H9 (cell line): ENCODE results near the gene CACNB4. TPM values are rescaled to one million over a fixed set of nuclear protein-coding genes. Genes with fewer than 3 reads are reported as not detected.

Experiments used
- DNase-seq: peaks from one replicate; pipeline ENCODE4 v3.0.0-alpha.2; 2017
- H2AFZ ChIP-seq: one replicate; pipeline ENCODE4 v1.6.1; 2013; ENCODE audit warnings: mild to moderate bottlenecking, low read length, control low read depth, moderate library complexity
- H2AK5ac ChIP-seq: 2 replicates; pipeline ENCODE4 v1.6.1; 2013; ENCODE audit warnings: low read length, control low read depth, mixed read lengths; ENCODE audit not compliant: insufficient read length
- H2BK120ac ChIP-seq: one replicate; pipeline ENCODE4 v1.6.1; 2013; ENCODE audit warnings: low read depth, mild to moderate bottlenecking, low read length, control low read depth, inconsistent platforms; ENCODE audit not compliant: poor library complexity, severe bottlenecking
- H2BK12ac ChIP-seq: 2 replicates; pipeline ENCODE4 v1.6.1; 2013; ENCODE audit warnings: low read length, control low read depth, mixed read lengths, low read depth; ENCODE audit not compliant: insufficient read length
- H2BK15ac ChIP-seq: 2 replicates; pipeline ENCODE4 v1.6.1; 2013; ENCODE audit warnings: low read depth, low read length, control low read depth
- H2BK20ac ChIP-seq: one replicate; pipeline ENCODE4 v1.6.1; 2013; ENCODE audit warnings: low read depth, mild to moderate bottlenecking, low read length, control low read depth, inconsistent platforms; ENCODE audit not compliant: poor library complexity, severe bottlenecking
- H2BK5ac ChIP-seq: 2 replicates; pipeline ENCODE4 v1.6.1; 2013; ENCODE audit warnings: low read length, control low read depth, mixed read lengths; ENCODE audit not compliant: insufficient read length
- H3K14ac ChIP-seq: 2 replicates; pipeline ENCODE4 v1.6.1; 2013; ENCODE audit warnings: low read length, control low read depth; ENCODE audit not compliant: insufficient read depth
- H3K18ac ChIP-seq: 2 replicates; pipeline ENCODE4 v1.6.1; 2013; ENCODE audit warnings: low read depth, mild to moderate bottlenecking, mixed read lengths, low read length, control low read depth; ENCODE audit not compliant: insufficient read length
- H3K23ac ChIP-seq: 2 replicates; pipeline ENCODE4 v1.6.1; 2013; ENCODE audit warnings: low read length, control low read depth, mixed read lengths, low read depth; ENCODE audit not compliant: insufficient read length
- H3K23me2 ChIP-seq: 2 replicates; pipeline ENCODE4 v1.6.1; 2013; ENCODE audit warnings: low read depth, mild to moderate bottlenecking, mixed read lengths, low read length, control low read depth; ENCODE audit not compliant: insufficient read length, poor library complexity, severe bottlenecking
- H3K27ac ChIP-seq: 2 replicates; pipeline ENCODE4 v1.5.1; 2013; ENCODE audit warnings: low read length, control low read depth, mixed read lengths, low read depth; ENCODE audit not compliant: insufficient read length
- H3K27me3 ChIP-seq: 2 replicates; pipeline ENCODE4 v1.6.1; 2013; ENCODE audit warnings: low read length, control low read depth, inconsistent platforms; ENCODE audit not compliant: insufficient read depth
- H3K4ac ChIP-seq: 2 replicates; pipeline ENCODE4 v1.6.1; 2013; ENCODE audit warnings: low read depth, mild to moderate bottlenecking, control low read depth, inconsistent platforms, low read length, moderate library complexity
- H3K4me1 ChIP-seq: 2 replicates; pipeline ENCODE4 v1.6.1; 2013; ENCODE audit warnings: low read length, control low read depth, inconsistent platforms; ENCODE audit not compliant: insufficient read depth
- H3K4me2 ChIP-seq: 2 replicates; pipeline ENCODE4 v1.6.1; 2013; ENCODE audit warnings: low read length, control low read depth, mixed read lengths; ENCODE audit not compliant: insufficient read length, insufficient read depth
- H3K56ac ChIP-seq: 2 replicates; pipeline ENCODE4 v1.6.1; 2013; ENCODE audit warnings: low read depth, mild to moderate bottlenecking, mixed read lengths, low read length, control low read depth; ENCODE audit not compliant: insufficient read length
- H3K79me1 ChIP-seq: 2 replicates; pipeline ENCODE4 v1.6.1; 2013; ENCODE audit warnings: low read depth, mild to moderate bottlenecking, moderate library complexity, low read length, control low read depth, inconsistent platforms; ENCODE audit not compliant: insufficient read depth, poor library complexity, severe bottlenecking
- H3K79me2 ChIP-seq: 2 replicates; pipeline ENCODE4 v1.6.1; 2013; ENCODE audit warnings: low read length, control low read depth, inconsistent platforms; ENCODE audit not compliant: insufficient read depth
- H3K9ac ChIP-seq: 2 replicates; pipeline ENCODE4 v1.6.1; 2013; ENCODE audit warnings: low read length, control low read depth, mixed read lengths; ENCODE audit not compliant: insufficient read length; ENCODE audit errors: extremely low read depth
- H3K9me3 ChIP-seq: one replicate; pipeline ENCODE4 v1.6.1; 2013; ENCODE audit warnings: low read depth, low read length, inconsistent platforms; ENCODE audit not compliant: control insufficient read depth
- H3T11ph ChIP-seq: one replicate; pipeline ENCODE4 v1.6.1; 2013; ENCODE audit warnings: mild to moderate bottlenecking, low read length, control low read depth, inconsistent platforms
- H4K20me1 ChIP-seq: one replicate; pipeline ENCODE4 v1.6.1; 2013; ENCODE audit not compliant: control insufficient read depth, insufficient read length, insufficient read depth
- H4K5ac ChIP-seq: 2 replicates; pipeline ENCODE4 v1.6.1; 2013; ENCODE audit warnings: low read depth, mild to moderate bottlenecking, mixed read lengths, low read length, control low read depth; ENCODE audit not compliant: insufficient read length
- H4K8ac ChIP-seq: replicated peaks from 2 replicates; pipeline ENCODE4 v1.6.1; 2013; ENCODE audit warnings: low read length, control low read depth, mixed read lengths, low read depth; ENCODE audit not compliant: insufficient read length
- H4K91ac ChIP-seq: 2 replicates; pipeline ENCODE4 v1.6.1; 2013; ENCODE audit warnings: low read depth, mild to moderate bottlenecking, moderate library complexity, mixed read lengths, low read length, control low read depth; ENCODE audit not compliant: insufficient read length
- H3K27ac Mint-ChIP-seq, 3 experiments: 2 replicates in 2 of 3; 3 replicates in 1 of 3; pipeline ENCODE4 v1.8.0; 2020 to 2021; ENCODE audit warnings: mixed read lengths in 3 of 3, mild to moderate bottlenecking in 1 of 3, moderate library complexity in 1 of 3
- H3K27me3 Mint-ChIP-seq: 2 replicates; pipeline ENCODE4 v1.8.0; 2021; ENCODE audit warnings: low read depth, mild to moderate bottlenecking, moderate library complexity, mixed read lengths
- H3K36me3 Mint-ChIP-seq, 3 experiments: 2 replicates in 2 of 3; 3 replicates in 1 of 3; pipeline ENCODE4 v1.8.0; 2020 to 2021; ENCODE audit warnings: low read depth in 3 of 3, mixed read lengths in 3 of 3; ENCODE audit not compliant: insufficient read depth in 1 of 3
- H3K4me1 Mint-ChIP-seq, 2 experiments: 2 replicates each; pipeline ENCODE4 v1.8.0; 2020; ENCODE audit warnings: mixed read lengths in 2 of 2
- H3K4me3 Mint-ChIP-seq, 2 experiments: 2 replicates in 1 of 2; 3 replicates in 1 of 2; pipeline ENCODE4 v1.8.0; 2020 to 2021; ENCODE audit warnings: mild to moderate bottlenecking in 2 of 2, mixed read lengths in 2 of 2, moderate library complexity in 1 of 2
- H3K9me3 Mint-ChIP-seq, 2 experiments: 2 replicates in 1 of 2; 3 replicates in 1 of 2; pipeline ENCODE4 v1.8.0; 2020; ENCODE audit warnings: mild to moderate bottlenecking in 2 of 2, mixed read lengths in 2 of 2, moderate library complexity in 1 of 2
- CTCF ChIP-seq: fragments of 200-600 bp; sonication (generic); conservative IDR thresholded peaks from 3 replicates; pipeline ENCODE4 v1.8.0; 2021; ENCODE audit warnings: antibody characterized with exemption, mild to moderate bottlenecking
- WGBS: extraction: QIAGEN DNeasy Blood & Tissue Kit; methylation state at CpG from one replicate; pipeline ENCODE4 v1.1.7; 2013; ENCODE audit warnings: missing lambda C conversion rate, low lambda C conversion rate, mixed read lengths; ENCODE audit not compliant: insufficient read length; ENCODE audit errors: extremely low coverage; 5-methylcytosine and 5-hydroxymethylcytosine counted together
- total RNA-seq: library from RNA; stranded (reverse); gene quantifications from 2 replicates; pipeline ENCODE4 v1.2.1, GENCODE V29; 2021

The CACNB4 gene
- total RNA-seq, 1 experiment from 2014 or later = 1.4 TPM

DNA sequence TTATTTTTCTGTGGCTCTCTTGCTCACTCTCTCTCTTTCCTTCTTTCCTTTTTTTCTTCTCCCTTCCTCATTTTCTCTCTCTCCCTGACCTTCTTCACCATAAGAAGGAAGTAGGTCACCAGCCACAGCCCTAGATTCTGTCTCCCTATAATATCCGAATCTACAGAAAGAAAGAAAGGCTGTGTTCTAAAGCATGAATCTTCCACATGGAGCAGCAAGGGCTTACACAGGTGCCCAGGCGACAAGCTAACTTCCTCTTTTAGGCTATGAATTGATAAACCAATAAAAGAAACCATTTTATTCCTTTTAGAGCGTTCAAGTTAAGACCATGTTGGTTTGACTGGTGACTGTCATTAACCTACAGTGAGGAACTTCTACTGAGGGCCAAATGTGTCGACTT is 49.3 kb downstream of the CACNB4 start:
- Histone ChIP-seq H2BK15ac (no peak overlapping the region), H3K23me2 (no peaks in the 10 kb centered on the region), H3K18ac (no peak overlapping the region), H2BK120ac (no peak overlapping the region), H4K20me1 (no peaks in the 10 kb centered on the region), H3K79me1 (no peaks in the 10 kb centered on the region), H3K27ac (no peak overlapping the region), H3K23ac (no peak overlapping the region), H4K91ac (no peak overlapping the region), H3K4me2 (no peak overlapping the region), H4K5ac (no peak overlapping the region), H3K14ac (no peak overlapping the region), H3T11ph (no peak overlapping the region), H4K8ac (no peak overlapping the region), H3K9ac (no peak overlapping the region), H3K79me2 (no peaks in the 10 kb centered on the region), H2BK12ac (peak overlapping the region; percentile 3), H2AK5ac (no peak overlapping the region), H3K4ac (no peak overlapping the region), H3K56ac (no peak overlapping the region), H3K4me1 (peaks cover 5% of the 10 kb centered on the region; the same call in 1 of the 2 replicates), H2AFZ (no peak overlapping the region), H3K27me3 (no peaks in the 10 kb centered on the region), H2BK20ac (no peak overlapping the region), H2BK5ac (no peak overlapping the region), H3K9me3 (no peaks in the 10 kb centered on the region)
- DNase-seq = no peak
- H3K9me3 Mint-ChIP-seq = no peaks in the 10 kb centered on the region
- H3K4me3 Mint-ChIP-seq = no peak overlapping the region
- no peaks in the 10 kb centered on the region for H3K36me3 Mint-ChIP-seq
- TF ChIP-seq CTCF = no peak
- WGBS = no CpG with 5 or more reads among the region's 4 CpGs
- H3K4me1 Mint-ChIP-seq = peaks cover 29 to 30% of the 10 kb centered on the region in 2 experiments
- no peak overlapping the region for H3K27ac Mint-ChIP-seq
- peaks cover 8% of the 10 kb centered on the region for H3K27me3 Mint-ChIP-seq
